Upper lobe of right lung (tissue), 1 donor: ENCODE data around the gene GOLGB1. TPM values are rescaled to one million over a fixed set of nuclear protein-coding genes. Genes with fewer than 3 reads are reported as not detected.

Experiments
- ATAC-seq: fragments of 200-7000 bp; cut with Tn5 transposase; one replicate; pipeline ENCODE4 v1.9.1; 2020; ENCODE audit warnings: mild to moderate bottlenecking, moderate library complexity
- DNase-seq: peaks from one replicate; pipeline ENCODE4 v3.0.0-alpha.2; 2020
- H3K27ac ChIP-seq: fragments of 200-600 bp; one replicate; pipeline ENCODE4 v1.8.0; 2022
- H3K27me3 ChIP-seq: fragments of 200-600 bp; one replicate; pipeline ENCODE4 v1.8.0; 2022; ENCODE audit warnings: mild to moderate bottlenecking
- H3K36me3 ChIP-seq: fragments of 200-600 bp; one replicate; pipeline ENCODE4 v1.8.0; 2022
- H3K4me1 ChIP-seq: fragments of 200-600 bp; one replicate; pipeline ENCODE4 v1.8.0; 2022
- H3K4me3 ChIP-seq: fragments of 200-600 bp; one replicate; pipeline ENCODE4 v1.8.0; 2022; ENCODE audit warnings: mild to moderate bottlenecking
- H3K9me3 ChIP-seq: fragments of 200-600 bp; one replicate; pipeline ENCODE4 v1.8.0; 2022
- CTCF ChIP-seq: fragments of 200-600 bp; IDR thresholded peaks from one replicate; pipeline ENCODE4 v1.8.0; 2022; ENCODE audit warnings: antibody characterized with exemption
- intact Hi-C: fragments of 100-400 bp; cut with DNase I; formaldehyde crosslinking; loops from one replicate; pipeline ENCODE4 v1.11.0; 2022
- long read RNA-seq: library from polyadenylated mRNA; unstranded; transcript quantifications from one replicate; pipeline ENCODE4 v2.0.0, GENCODE V29; 2021
- total RNA-seq: library from RNA; stranded (reverse); fragmentation: NEBNext Ultra II Directional; extraction: Animal tissue kit (Norgen Biotek cat#: 25700); gene quantifications from one replicate; pipeline ENCODE4 v1.2.1, GENCODE V29; 2021
- donor health status: DM: no; HTN: yes; CAD: no; lungs with severe emphysema.

GOLGB1 gene, protein sequence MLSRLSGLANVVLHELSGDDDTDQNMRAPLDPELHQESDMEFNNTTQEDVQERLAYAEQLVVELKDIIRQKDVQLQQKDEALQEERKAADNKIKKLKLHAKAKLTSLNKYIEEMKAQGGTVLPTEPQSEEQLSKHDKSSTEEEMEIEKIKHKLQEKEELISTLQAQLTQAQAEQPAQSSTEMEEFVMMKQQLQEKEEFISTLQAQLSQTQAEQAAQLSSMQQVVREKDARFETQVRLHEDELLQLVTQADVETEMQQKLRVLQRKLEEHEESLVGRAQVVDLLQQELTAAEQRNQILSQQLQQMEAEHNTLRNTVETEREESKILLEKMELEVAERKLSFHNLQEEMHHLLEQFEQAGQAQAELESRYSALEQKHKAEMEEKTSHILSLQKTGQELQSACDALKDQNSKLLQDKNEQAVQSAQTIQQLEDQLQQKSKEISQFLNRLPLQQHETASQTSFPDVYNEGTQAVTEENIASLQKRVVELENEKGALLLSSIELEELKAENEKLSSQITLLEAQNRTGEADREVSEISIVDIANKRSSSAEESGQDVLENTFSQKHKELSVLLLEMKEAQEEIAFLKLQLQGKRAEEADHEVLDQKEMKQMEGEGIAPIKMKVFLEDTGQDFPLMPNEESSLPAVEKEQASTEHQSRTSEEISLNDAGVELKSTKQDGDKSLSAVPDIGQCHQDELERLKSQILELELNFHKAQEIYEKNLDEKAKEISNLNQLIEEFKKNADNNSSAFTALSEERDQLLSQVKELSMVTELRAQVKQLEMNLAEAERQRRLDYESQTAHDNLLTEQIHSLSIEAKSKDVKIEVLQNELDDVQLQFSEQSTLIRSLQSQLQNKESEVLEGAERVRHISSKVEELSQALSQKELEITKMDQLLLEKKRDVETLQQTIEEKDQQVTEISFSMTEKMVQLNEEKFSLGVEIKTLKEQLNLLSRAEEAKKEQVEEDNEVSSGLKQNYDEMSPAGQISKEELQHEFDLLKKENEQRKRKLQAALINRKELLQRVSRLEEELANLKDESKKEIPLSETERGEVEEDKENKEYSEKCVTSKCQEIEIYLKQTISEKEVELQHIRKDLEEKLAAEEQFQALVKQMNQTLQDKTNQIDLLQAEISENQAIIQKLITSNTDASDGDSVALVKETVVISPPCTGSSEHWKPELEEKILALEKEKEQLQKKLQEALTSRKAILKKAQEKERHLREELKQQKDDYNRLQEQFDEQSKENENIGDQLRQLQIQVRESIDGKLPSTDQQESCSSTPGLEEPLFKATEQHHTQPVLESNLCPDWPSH (N-terminal part only)
- 57.0 TPM for total RNA-seq
- long read RNA-seq, full-length matches to known transcripts, result 4 of 24 reads
- long read RNA-seq, partial matches to known transcripts, result 10 of 24 reads
- long read RNA-seq, other reads (novel, unspliced or antisense), result 10 of 24 reads

DNA sequence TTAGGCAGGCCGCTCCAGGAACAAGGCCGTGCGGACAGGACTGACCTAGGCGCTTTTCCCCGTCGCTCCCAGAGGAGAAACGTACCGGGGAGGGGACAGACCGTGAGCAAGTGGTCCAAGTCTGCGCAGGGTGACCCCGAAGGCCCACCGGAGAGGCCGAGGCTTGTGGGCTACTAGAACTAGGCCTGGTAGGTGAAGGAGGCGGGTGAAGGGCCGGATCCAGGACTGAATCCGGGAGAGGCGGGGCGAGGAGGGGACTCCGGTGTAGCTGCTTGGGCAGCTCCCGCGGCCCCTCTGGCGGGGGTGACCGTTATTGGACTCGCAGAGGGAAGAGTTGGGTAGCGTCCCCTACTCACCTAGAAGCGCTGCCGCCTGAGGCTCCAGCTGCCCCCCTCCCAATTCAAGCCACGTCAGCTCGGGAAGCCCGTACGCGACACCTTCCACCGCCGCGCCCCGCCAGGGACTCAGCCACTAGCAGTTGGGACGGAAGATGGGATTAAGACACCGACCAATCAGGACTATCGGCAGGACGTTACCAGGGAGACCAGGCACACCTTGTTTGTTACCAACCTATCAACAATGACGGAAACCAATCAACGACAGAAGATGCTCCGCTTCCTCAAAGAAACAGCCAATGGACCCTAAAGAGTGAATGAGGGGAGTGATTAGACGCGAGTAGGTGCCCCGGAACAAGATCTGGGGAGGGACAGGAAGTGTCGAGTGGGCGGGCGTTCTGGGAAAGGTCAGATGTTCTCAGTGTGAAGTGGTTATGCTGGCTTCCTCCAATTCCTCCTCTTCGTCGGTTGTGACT lies at the start of gene GOLGB1:
Gene GOLGB1, minus strand, starts transcription at position 466 of the 811 bp plus-strand sequence. CDS start 18,770 bp downstream, outside the sequence.
- no peaks in the 10 kb centered on the region for H3K9me3 ChIP-seq
- no peak for TF ChIP-seq CTCF
- intact Hi-C loops, result no loop called here
- peak within 1 kb of the TSS; percentile 99 for H3K27ac ChIP-seq
- H3K4me3 ChIP-seq, result peak within 1 kb of the TSS; percentile 85
- H3K36me3 ChIP-seq, result no peaks in the 10 kb centered on the region
- no peaks in the 10 kb centered on the region for H3K27me3 ChIP-seq
- DNase-seq, result peak; percentile 95
- peak; percentile 98 for ATAC-seq
- H3K4me1 ChIP-seq, result peaks cover 23% of the 10 kb centered on the region

- Histone ChIP-seq H3K27ac (no peak overlapping the region), H3K27me3 (no peaks in the 10 kb centered on the region), H3K4me3 (no peak overlapping the region), H3K36me3 (peaks cover 5% of the 10 kb centered on the region), H3K4me1 (no peaks in the 10 kb centered on the region), H3K9me3 (no peaks in the 10 kb centered on the region)
- TF ChIP-seq CTCF, result no peak
- ATAC-seq (no peak), DNase-seq (no peak)
- intact Hi-C loops, result no loop called here
Observed at GRCh38 chr3:121796970-121797369, 47.4 kb upstream of the GOLGB1 start.

DNA sequence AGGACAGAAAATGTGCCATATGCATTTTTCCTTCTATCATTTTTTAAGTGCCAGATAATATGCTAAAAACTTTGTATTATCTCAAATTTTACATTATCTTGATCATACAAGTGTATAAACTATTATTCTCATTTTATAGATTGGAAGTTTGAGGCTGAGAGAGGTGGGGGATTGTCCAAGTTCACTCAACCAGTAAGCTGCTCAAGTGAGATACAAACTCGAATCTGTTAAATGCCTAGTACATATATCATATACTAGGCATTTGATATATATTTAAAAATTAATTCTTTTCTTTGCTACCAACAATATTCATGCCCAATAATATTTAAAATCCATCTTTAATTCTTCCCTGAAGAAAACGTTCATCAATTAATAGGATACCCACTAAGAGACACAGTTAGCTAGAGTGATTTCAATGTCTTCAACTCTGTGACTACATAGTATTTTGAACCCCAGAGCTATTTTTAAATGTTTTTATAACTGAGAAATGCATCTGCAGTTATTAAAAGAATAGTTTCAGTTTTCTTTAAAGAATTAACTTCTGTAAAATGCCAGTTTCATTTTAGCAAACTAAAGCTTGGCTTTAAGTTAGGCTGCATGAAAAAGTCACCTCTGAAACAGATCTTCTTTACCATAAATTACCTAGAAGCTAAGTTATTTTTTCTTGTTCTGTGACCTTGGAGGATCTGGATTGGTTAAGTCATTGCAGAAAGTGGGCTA lies 44.9 kb upstream of the GOLGB1 start:
- no peak for TF ChIP-seq CTCF
- ATAC-seq (no peak), DNase-seq (no peak)
- H3K4me1 ChIP-seq, result no peaks in the 10 kb centered on the region
- peaks cover 14% of the 10 kb centered on the region for H3K36me3 ChIP-seq
- H3K27me3 ChIP-seq, result no peaks in the 10 kb centered on the region
- no peak overlapping the region for H3K27ac ChIP-seq
- no peaks in the 10 kb centered on the region for H3K9me3 ChIP-seq
- H3K4me3 ChIP-seq, result no peak overlapping the region
- intact Hi-C loops, result no loop called here

GRCh38 chr3:121793078-121793477 lies 43.5 kb upstream of the GOLGB1 start:
- Histone ChIP-seq H3K27me3 (no peaks in the 10 kb centered on the region), H3K36me3 (peaks cover 23% of the 10 kb centered on the region), H3K4me1 (no peaks in the 10 kb centered on the region), H3K27ac (no peak overlapping the region), H3K9me3 (no peaks in the 10 kb centered on the region), H3K4me3 (no peak overlapping the region)
- TF ChIP-seq CTCF, result no peak
- ATAC-seq (no peak), DNase-seq (no peak)
- intact Hi-C loops, result no loop called here
